Measurements from ENCODE around the gene IL23A. TPM values are rescaled to one million over a fixed set of nuclear protein-coding genes. Genes with fewer than 3 reads are reported as not detected.

The IL23A gene
- total and polyA plus RNA-seq, 8 donors: 0.69 to 1.3 (median 1.0) TPM

DNA sequence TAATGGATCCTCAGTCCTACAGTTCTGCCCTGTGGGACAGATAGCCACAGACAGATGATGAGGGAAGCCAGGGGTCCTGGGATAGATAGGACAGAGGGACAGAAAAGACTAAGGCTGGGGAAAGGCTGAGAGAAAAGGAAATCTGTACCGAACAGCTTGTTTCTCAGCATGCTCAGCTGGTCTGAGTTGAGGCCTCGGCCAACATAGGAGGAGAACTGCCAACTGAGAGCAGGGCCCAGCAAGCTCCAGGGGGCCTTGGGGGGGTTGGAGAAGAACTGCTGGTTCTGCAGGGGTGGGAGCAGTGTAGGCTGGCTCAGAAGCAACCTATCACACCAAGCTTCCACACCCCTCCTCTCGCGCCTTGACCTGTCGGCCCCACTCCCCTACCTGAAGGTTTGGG, 10.1 kb downstream of the IL23A start:
- Histone ChIP-seq H3K27ac (no peak overlapping the region), H3K27me3 (no peaks in the 10 kb centered on the region), H3K4me3 (no peak overlapping the region), H3K36me3 (peaks cover 16 to 100% of the 10 kb centered on the region in 2 donors), H3K4me1 (no peaks in the 10 kb centered on the region), H3K9me3 (no peaks in the 10 kb centered on the region)
- intact Hi-C loops (cut with DNase I): no loop called here
- ATAC-seq (no peak), DNase-seq (no peak)
- TF ChIP-seq CTCF (IDR thresholded peaks at IDR 0.05): no peak

DNA sequence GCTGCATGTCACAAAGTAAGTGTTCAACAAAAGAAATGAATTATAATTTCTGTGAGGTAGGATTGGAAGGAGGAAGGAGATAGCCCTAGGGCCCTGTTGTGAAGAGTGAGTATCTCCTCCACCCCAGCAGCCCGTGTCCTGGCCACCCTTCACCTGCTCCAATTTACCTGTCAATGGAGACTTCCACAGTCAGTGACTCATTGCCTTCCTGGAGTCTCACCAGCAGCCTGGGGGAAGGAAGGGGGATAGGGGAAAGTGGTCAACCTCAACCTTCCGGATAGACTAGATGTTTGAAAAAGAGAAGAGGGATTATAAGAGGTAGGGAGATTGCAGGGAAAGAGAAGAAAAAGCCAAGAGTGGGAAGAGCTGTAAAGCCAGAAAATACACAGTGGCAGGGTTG, 12.0 kb downstream of the IL23A start:
- no peak for ATAC-seq
- no peak overlapping the region for H3K4me3 ChIP-seq
- no peaks in the 10 kb centered on the region for H3K4me1 ChIP-seq
- H3K27me3 ChIP-seq: no peaks in the 10 kb centered on the region
- no peak overlapping the region for H3K27ac ChIP-seq
- intact Hi-C loops (cut with DNase I): no loop called here
- DNase-seq: no peak
- TF ChIP-seq CTCF (IDR thresholded peaks at IDR 0.05): no peak
- peaks cover 16 to 100% of the 10 kb centered on the region in 2 donors for H3K36me3 ChIP-seq
- H3K9me3 ChIP-seq: no peaks in the 10 kb centered on the region

- H3K27ac ChIP-seq: no peak overlapping the region
- H3K4me1 ChIP-seq: peaks cover 0 to 2% of the 10 kb centered on the region in 2 donors
- intact Hi-C loops (cut with DNase I): no loop called here
- ATAC-seq (no peak), DNase-seq (no peak)
- no peaks in the 10 kb centered on the region for H3K27me3 ChIP-seq
- TF ChIP-seq CTCF (IDR thresholded peaks at IDR 0.05): no peak
- no peaks in the 10 kb centered on the region for H3K9me3 ChIP-seq
- H3K4me3 ChIP-seq: no peak overlapping the region
- H3K36me3 ChIP-seq: peaks cover 16 to 100% of the 10 kb centered on the region in 2 donors
Observed at GRCh38 chr12:56351325-56351724, 12.6 kb downstream of the IL23A start.

DNA sequence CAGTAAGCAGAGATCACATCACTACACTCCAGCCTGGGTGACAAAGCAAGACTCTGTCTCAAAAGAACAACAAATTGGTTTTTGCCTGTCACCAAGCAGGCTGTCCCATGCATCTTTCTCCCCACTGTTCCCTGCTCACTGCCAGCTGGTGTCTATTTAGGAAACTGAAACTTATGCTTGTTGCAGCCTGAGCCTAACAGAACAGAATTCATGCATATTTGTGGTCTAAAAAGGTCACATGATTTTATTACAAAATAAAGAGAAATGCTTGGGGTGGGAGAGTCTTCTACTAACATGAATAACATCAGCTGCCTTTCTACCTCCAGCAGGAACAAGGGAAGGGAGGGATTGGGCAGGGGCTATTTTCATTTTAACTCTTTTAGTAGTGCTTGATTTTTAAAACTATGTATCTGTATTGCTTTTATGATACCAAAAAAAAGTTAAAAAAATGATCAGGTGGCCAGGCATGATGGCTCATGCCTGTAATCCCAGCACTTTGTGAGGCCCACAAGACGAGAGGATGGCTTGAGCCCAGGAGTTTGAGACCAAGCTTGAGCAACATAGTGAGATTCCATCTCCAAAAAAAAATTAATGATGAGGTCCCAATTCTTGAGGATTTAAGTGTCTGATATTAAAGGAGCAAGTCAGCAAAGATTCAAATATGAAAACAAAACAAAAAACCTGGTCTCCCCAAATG, 20.3 kb downstream of the IL23A start:
- peak in 1 of 4 donors; percentile 40 for DNase-seq
- intact Hi-C loops (cut with DNase I): no loop called here
- Histone ChIP-seq H3K9me3 (no peaks in the 10 kb centered on the region), H3K36me3 (peaks cover 0 to 28% of the 10 kb centered on the region in 2 donors), H3K27ac (peak overlapping the region; percentile 94), H3K27me3 (no peaks in the 10 kb centered on the region), H3K4me1 (peaks cover 13 to 37% of the 10 kb centered on the region in 2 donors), H3K4me3 (peak overlapping the region; percentile 52 to 82)
- no peak for TF ChIP-seq CTCF (IDR thresholded peaks at IDR 0.05)
- ATAC-seq: peak; percentile 5

DNA sequence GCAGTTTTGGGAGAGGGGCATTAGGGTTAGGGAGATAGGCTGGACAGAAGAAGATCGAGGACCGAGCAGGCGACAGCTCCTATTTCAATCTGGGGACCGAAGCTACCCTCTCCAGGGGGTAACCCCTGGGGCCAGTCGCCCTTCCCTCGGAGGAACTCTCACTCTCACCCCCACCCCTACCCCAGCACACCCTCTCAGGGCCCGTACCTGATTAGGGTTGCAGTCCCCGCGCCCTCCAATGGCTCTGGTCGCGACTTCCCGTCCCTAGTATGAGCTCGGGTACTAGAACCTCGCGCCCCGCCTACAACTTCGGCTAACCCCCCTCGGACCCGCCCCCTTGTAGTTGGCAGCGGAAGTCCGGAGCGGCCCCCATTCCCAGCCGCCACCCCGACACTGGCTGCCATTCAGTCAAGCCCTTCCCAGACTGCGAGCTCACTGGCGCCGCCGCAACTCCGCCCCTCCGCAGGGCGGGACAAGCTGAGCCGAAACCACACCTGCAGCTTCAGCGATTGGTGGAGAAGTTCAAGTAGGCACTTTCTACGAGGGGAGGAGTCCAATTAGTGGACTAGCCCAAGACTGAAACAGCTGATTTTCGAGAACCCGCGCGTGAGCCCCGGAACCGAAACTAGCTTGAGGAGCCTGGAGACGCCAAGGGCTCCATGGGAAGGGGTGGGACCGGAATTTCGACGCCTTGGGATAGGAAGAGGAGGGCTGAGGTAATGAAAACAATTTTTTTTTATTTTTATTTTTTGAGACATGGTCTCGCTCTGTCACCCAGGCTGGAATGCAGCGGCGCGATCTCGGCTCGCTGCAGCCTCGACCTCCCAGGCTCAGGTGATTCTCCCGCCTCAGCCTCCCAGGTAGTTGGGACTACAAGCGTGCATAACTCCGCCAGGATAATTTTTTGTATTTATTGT, 21.4 kb downstream of the IL23A start, which contains the start of gene STAT2:
STAT2 (minus strand) TSS at position 257 of the 917 bp plus-strand sequence. CDS start 3,536 bp downstream, outside the sequence.
- Histone ChIP-seq H3K9me3 (no peaks in the 10 kb centered on the region), H3K4me3 (peak within 1 kb of the TSS; percentile 52 to 82), H3K27ac (peak within 1 kb of the TSS; percentile 94), H3K4me1 (peaks cover 13 to 37% of the 10 kb centered on the region in 2 donors), H3K27me3 (no peaks in the 10 kb centered on the region), H3K36me3 (peaks cover 0 to 17% of the 10 kb centered on the region in 2 donors)
- intact Hi-C loops (cut with DNase I): no loop called here
- TF ChIP-seq CTCF (IDR thresholded peaks at IDR 0.05): peak in 1 of 2 donors; percentile 12
- ATAC-seq (peak; percentile 97), DNase-seq (peak; percentile 99 to 100 (median 100))
